HFFc6 (cell line): ENCODE results near the gene KANSL1L. TPM values are rescaled to one million over a fixed set of nuclear protein-coding genes. Genes with fewer than 3 reads are reported as not detected.
A peak's percentile ranks its signal among the peaks of the same experiment; 100 is the strongest.

ENCODE experiments used
- DNase-seq: peaks from one replicate; pipeline ENCODE4 v3.0.0-alpha.2; 2018
- H3K27ac Mint-ChIP-seq: 2 replicates; pipeline ENCODE4 v1.8.0; 2020; ENCODE audit warnings: mild to moderate bottlenecking, mixed read lengths
- H3K27me3 Mint-ChIP-seq: 2 replicates; pipeline ENCODE4 v1.8.0; 2021; ENCODE audit warnings: mild to moderate bottlenecking, moderate library complexity, mixed read lengths; ENCODE audit not compliant: insufficient read depth
- H3K36me3 Mint-ChIP-seq: 2 replicates; pipeline ENCODE4 v1.8.0; 2021; ENCODE audit warnings: low read depth, mixed read lengths
- H3K4me1 Mint-ChIP-seq: 2 replicates; pipeline ENCODE4 v1.8.0; 2020; ENCODE audit warnings: low read depth, mixed read lengths
- H3K4me3 Mint-ChIP-seq: 2 replicates; pipeline ENCODE4 v1.8.0; 2020; ENCODE audit warnings: mild to moderate bottlenecking, moderate library complexity, mixed read lengths
- H3K9me3 Mint-ChIP-seq: 2 replicates; pipeline ENCODE4 v1.8.0; 2020; ENCODE audit warnings: mild to moderate bottlenecking, mixed read lengths
- total RNA-seq, 6 experiments: library from RNA; stranded (reverse); fragmentation: NEBNext Ultra II Directional; extraction: Animal tissue kit (Norgen Biotek cat#: 25700); gene quantifications; 2 replicates in 1 of 6; 3 replicates in 5 of 6; pipeline ENCODE4 v1.2.3, GENCODE V29; 2021
- TF ChIP-seq, protein P1 (sequence below): fragments of 200-600 bp; sonication (generic); IDR thresholded peaks from 2 replicates; pipeline ENCODE4 v1.5.0; 2021; ENCODE audit warnings: antibody characterized with exemption, mild to moderate bottlenecking

Gene KANSL1L
- total RNA-seq, 6 experiments from 2014 or later: 3.3 to 6.0 (median 4.8) TPM

DNA sequence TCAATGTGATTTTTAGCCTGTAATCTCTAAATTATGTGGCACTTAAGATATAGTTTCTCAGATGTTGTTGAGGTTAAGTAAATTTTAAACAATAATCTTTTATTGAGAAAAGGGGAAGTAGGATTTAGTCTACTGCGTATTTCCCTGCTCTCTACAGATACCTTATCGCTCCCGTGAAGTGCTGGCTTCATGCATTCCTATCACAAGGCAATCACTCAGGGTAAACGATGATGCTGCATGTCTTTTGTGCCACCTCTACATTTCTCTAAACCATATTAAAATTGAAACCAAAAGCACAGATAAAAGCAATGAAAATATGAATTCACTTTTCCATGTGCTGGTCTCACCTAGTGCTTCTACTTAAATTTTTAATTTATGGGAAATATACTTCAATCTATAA, 183.2 kb downstream of the KANSL1L start:
- DNase-seq: no peak
- Mint-ChIP-seq H3K9me3 (no peaks in the 10 kb centered on the region), H3K27me3 (peaks cover 8% of the 10 kb centered on the region; the same call in 1 of the 2 replicates), H3K27ac (no peak overlapping the region), H3K36me3 (no peaks in the 10 kb centered on the region), H3K4me3 (no peak overlapping the region), H3K4me1 (no peaks in the 10 kb centered on the region)
- TF ChIP-seq, protein P1, sequence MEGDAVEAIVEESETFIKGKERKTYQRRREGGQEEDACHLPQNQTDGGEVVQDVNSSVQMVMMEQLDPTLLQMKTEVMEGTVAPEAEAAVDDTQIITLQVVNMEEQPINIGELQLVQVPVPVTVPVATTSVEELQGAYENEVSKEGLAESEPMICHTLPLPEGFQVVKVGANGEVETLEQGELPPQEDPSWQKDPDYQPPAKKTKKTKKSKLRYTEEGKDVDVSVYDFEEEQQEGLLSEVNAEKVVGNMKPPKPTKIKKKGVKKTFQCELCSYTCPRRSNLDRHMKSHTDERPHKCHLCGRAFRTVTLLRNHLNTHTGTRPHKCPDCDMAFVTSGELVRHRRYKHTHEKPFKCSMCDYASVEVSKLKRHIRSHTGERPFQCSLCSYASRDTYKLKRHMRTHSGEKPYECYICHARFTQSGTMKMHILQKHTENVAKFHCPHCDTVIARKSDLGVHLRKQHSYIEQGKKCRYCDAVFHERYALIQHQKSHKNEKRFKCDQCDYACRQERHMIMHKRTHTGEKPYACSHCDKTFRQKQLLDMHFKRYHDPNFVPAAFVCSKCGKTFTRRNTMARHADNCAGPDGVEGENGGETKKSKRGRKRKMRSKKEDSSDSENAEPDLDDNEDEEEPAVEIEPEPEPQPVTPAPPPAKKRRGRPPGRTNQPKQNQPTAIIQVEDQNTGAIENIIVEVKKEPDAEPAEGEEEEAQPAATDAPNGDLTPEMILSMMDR: no peak

DNA sequence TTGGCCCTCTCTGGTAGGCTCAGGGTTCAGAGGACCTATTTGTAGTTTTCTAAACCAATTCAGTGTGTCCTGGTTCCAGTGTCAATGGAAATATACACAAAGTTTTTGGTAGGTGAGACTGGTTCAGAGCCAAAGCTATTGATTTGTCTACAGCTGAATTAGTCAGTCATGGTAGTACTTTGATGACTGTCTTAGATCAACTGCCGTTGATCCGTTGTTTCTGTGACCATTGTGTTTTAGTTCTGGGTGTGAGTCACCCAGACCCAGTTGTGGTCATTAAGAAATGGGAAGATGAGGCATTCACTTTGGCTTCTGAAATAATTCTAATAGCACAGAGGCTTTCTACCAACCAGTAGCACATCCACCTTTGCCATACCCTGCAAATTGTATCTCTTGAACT, 184.8 kb downstream of the KANSL1L start:
- DNase-seq: no peak
- peaks cover 8% of the 10 kb centered on the region; the same call in 1 of the 2 replicates for H3K27me3 Mint-ChIP-seq
- TF ChIP-seq, protein P1: no peak
- no peaks in the 10 kb centered on the region for H3K36me3 Mint-ChIP-seq
- no peaks in the 10 kb centered on the region for H3K9me3 Mint-ChIP-seq
- no peaks in the 10 kb centered on the region for H3K4me1 Mint-ChIP-seq
- no peak overlapping the region for H3K27ac Mint-ChIP-seq
- H3K4me3 Mint-ChIP-seq: no peak overlapping the region

DNA sequence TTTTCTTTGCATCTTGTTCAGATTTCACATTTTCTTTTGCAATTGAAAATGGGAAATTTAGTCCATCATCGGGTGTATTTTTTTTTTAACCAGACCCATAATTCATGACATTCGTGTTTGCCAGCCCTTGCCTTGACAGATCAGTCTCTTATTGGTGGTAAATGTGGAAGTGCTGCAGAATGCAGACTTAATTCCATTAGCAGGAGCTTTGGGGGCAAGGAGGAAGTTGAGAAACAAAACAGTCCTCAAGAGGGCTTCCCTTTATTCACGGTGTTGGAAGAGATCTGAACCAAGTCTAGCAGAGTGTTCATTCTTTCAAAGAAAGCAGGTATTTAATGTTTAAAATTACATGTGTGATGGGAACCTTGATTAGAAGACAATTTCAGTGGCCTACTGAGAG, 185.3 kb downstream of the KANSL1L start:
- H3K4me3 Mint-ChIP-seq: no peak overlapping the region
- DNase-seq: no peak
- H3K27ac Mint-ChIP-seq: no peak overlapping the region
- TF ChIP-seq, protein P1: no peak
- H3K36me3 Mint-ChIP-seq: no peaks in the 10 kb centered on the region
- no peaks in the 10 kb centered on the region for H3K9me3 Mint-ChIP-seq
- H3K4me1 Mint-ChIP-seq: no peaks in the 10 kb centered on the region
- peaks cover 6% of the 10 kb centered on the region; the same call in 1 of the 2 replicates for H3K27me3 Mint-ChIP-seq

DNA sequence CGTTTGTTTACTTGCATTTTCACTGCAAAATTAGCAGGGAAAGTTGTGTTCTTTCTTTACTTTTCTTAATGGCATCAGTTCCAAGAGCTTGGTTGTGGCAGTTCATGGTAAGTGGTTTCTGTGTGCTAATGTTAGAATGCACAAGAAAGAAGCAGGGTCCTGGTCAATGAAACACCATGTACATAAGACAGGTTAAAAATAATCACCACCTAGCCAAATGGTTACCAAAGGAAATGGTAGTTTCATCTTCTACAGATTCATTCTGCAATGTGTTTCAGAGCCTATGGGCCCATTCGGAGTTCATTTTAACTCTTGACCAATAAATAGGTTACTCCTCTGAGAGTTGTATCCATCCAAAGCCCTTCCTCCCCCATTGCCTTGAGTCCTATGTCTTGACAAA, 186.9 kb downstream of the KANSL1L start:
- H3K4me1 Mint-ChIP-seq: no peaks in the 10 kb centered on the region
- no peaks in the 10 kb centered on the region for H3K9me3 Mint-ChIP-seq
- H3K36me3 Mint-ChIP-seq: no peaks in the 10 kb centered on the region
- DNase-seq: no peak
- H3K27me3 Mint-ChIP-seq: peaks cover 5% of the 10 kb centered on the region; the same call in 1 of the 2 replicates
- no peak overlapping the region for H3K27ac Mint-ChIP-seq
- TF ChIP-seq, protein P1: no peak
- no peak overlapping the region for H3K4me3 Mint-ChIP-seq

DNA sequence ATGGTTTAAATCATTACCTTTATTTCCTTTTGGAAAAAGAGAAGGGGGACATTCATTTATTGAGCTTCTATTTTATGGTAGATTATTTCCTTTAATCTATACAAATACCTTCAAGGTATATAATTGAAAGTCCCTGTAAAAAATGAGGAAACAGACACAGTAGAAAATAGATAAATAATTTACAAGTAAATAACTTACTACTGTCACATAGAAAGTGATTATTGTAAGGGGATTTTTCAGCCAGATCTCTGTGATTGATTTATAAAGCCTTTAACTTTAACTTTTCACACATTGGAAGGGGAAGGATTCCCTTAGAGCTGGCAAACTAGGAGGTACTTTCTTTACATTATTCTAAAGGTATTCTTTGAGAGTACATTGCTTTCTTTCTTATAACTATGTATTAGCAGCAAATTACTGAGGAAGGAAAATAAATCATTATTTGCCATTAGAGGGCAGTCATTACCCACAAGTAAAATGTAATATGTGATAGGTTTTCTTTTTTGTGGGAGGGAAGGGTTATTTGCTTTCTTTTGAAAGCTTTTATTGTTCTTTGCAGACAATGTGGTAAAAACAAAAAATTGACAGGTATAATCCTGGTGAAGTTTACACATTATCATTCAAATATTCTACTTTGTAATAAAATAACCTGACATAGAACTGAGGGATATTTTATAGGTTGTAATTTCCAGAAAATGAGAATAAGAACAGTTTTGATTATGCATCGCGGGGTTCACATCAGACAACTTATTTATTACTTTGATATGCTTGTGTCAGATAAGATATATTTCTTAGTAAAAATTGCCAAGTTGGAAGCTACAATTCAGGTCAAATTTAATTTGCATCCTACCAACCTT, 193.6 kb downstream of the KANSL1L start:
- no peaks in the 10 kb centered on the region for H3K9me3 Mint-ChIP-seq
- no peak overlapping the region for H3K27ac Mint-ChIP-seq
- H3K27me3 Mint-ChIP-seq: no peaks in the 10 kb centered on the region; the same call in 1 of the 2 replicates
- H3K4me3 Mint-ChIP-seq: no peak overlapping the region
- peak; percentile 17 for DNase-seq
- TF ChIP-seq, protein P1: peak; percentile 77
- no peaks in the 10 kb centered on the region for H3K4me1 Mint-ChIP-seq
- H3K36me3 Mint-ChIP-seq: no peaks in the 10 kb centered on the region
